ENCODE results near the gene CCDC92B.

CCDC92B gene

GRCh38 chr17:2777242-2777867 is 27.9 kb upstream of the CCDC92B start:
- no peak for DNase-seq

GRCh38 chr17:2776589-2777241 is 27.3 kb upstream of the CCDC92B start:
- no peak for DNase-seq

GRCh38 chr17:2775206-2775605 is 25.8 kb upstream of the CCDC92B start:
- DNase-seq = no peak

- DNase-seq = no peak
Measured at GRCh38 chr17:2770129-2770528, 20.7 kb upstream of the CCDC92B start.

GRCh38 chr17:2758870-2759269 is 9.4 kb upstream of the CCDC92B start:
- no peak for DNase-seq

GRCh38 chr17:2755891-2756724 is 6.7 kb upstream of the CCDC92B start:
- DNase-seq = no peak

GRCh38 chr17:2751491-2751890 is 2.0 kb upstream of the CCDC92B start:
- no peak for DNase-seq

- DNase-seq = no peak
Measured at GRCh38 chr17:2750721-2751120, 1.3 kb upstream of the CCDC92B start.

GRCh38 chr17:2749784-2750181 is 331 bp upstream of the CCDC92B start:
- peak; percentile 85 for DNase-seq

- DNase-seq = no peak
Measured at GRCh38 chr17:2745317-2746037, 4.0 kb downstream of the CCDC92B start.

- DNase-seq = no peak
Measured at GRCh38 chr17:2737693-2738092, 11.8 kb downstream of the CCDC92B start.

GRCh38 chr17:2736956-2737355 is 12.5 kb downstream of the CCDC92B start:
- no peak for DNase-seq

- DNase-seq = no peak
Measured at GRCh38 chr17:2735896-2736295, 13.6 kb downstream of the CCDC92B start.

- DNase-seq = no peak
Measured at GRCh38 chr17:2734939-2735338, 14.5 kb downstream of the CCDC92B start.

GRCh38 chr17:2731807-2732206 is 17.6 kb downstream of the CCDC92B start:
- no peak for DNase-seq

- DNase-seq = no peak
Measured at GRCh38 chr17:2730764-2731353, 18.6 kb downstream of the CCDC92B start.

- peak; percentile 15 for DNase-seq
Measured at GRCh38 chr17:2724784-2725164, 24.7 kb downstream of the CCDC92B start.

- no peak for DNase-seq
Measured at GRCh38 chr17:2723997-2724783, 25.3 kb downstream of the CCDC92B start.

GRCh38 chr17:2723505-2723996 is 25.9 kb downstream of the CCDC92B start:
- DNase-seq = no peak

- DNase-seq = no peak
Measured at GRCh38 chr17:2722611-2723010, 26.8 kb downstream of the CCDC92B start.

- DNase-seq = no peak
Measured at GRCh38 chr17:2721603-2722002, 27.8 kb downstream of the CCDC92B start.

- DNase-seq = no peak
Measured at GRCh38 chr17:2719861-2720260, 29.6 kb downstream of the CCDC92B start.
